HL-60 (cell line): ENCODE data around the gene DOCK10.

Experiments
- GABPA ChIP-seq: IDR thresholded peaks from 2 replicates; pipeline ENCODE4 v1.6.1; 2012; ENCODE audit warnings: low read depth
- POLR2AphosphoS5 ChIP-seq: IDR thresholded peaks from 2 replicates; pipeline ENCODE4 v1.6.1; 2012; ENCODE audit warnings: low read depth
- REST ChIP-seq: IDR thresholded peaks from 2 replicates; pipeline ENCODE4 v1.6.1; 2012; ENCODE audit warnings: low read depth; ENCODE audit not compliant: insufficient replicate concordance
- SPI1 ChIP-seq: IDR thresholded peaks from 2 replicates; pipeline ENCODE4 v1.6.1; 2012; ENCODE audit warnings: low read depth, mild to moderate bottlenecking, borderline replicate concordance
- TF ChIP-seq, protein P1 (sequence below): IDR thresholded peaks from one replicate; pipeline ENCODE4 v1.5.1; 2011; ENCODE audit warnings: low read length, control low read depth, inconsistent platforms; ENCODE audit not compliant: insufficient read depth

DNA sequence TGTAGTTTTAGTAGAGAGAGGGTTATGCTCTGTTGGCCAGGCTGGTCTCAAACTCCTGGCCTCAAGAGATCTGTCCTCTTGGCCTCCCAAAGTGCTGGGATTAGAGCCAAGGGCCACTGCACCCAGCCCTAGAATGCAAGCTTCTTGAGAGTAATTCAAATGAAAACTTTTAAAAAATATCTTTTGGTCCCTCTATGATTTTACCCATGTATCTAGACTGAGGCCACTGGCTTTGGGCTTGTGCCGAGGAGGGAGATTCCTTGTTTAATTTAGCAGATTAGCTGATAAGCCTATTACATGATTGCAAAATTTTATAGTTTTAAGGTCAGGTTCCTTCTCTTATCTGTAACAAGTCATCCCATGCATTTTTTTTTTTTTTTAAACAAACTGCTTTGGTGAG, 266.6 kb downstream of the DOCK10 start:
- TF ChIP-seq, protein P1, sequence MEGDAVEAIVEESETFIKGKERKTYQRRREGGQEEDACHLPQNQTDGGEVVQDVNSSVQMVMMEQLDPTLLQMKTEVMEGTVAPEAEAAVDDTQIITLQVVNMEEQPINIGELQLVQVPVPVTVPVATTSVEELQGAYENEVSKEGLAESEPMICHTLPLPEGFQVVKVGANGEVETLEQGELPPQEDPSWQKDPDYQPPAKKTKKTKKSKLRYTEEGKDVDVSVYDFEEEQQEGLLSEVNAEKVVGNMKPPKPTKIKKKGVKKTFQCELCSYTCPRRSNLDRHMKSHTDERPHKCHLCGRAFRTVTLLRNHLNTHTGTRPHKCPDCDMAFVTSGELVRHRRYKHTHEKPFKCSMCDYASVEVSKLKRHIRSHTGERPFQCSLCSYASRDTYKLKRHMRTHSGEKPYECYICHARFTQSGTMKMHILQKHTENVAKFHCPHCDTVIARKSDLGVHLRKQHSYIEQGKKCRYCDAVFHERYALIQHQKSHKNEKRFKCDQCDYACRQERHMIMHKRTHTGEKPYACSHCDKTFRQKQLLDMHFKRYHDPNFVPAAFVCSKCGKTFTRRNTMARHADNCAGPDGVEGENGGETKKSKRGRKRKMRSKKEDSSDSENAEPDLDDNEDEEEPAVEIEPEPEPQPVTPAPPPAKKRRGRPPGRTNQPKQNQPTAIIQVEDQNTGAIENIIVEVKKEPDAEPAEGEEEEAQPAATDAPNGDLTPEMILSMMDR = no peak
- TF ChIP-seq SPI1 (no peak), POLR2AphosphoS5 (no peak), REST (no peak), GABPA (no peak)
